Measurements from ENCODE around the gene RTN4.

RTN4 gene

DNA sequence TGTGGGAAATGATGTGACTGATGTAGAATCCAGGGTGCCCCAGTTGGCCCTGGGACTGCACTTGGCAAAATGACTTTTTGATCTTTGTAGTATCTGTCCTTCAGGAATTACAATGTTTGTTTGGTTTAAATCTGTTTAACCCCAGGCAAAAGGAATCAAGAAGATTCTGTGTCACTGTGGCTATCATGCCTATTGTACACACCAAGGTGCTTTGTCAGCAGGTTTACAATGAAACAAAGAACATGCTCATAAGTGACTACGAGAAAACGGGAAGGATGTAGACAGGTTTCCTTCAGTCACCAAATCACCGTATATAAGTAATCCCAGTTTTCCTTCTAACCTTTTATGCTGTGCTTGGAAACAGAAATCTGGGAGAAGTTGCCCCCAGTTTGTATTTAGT is 109.5 kb downstream of the RTN4 start:
- no peaks in the 10 kb centered on the region for H3K79me2 ChIP-seq (ENCODE audit: low read length)
- no peak overlapping the region for H3K9ac ChIP-seq (ENCODE audit: low read length)
- no peaks in the 10 kb centered on the region for H3K27me3 ChIP-seq (ENCODE audit: low read depth, low read length)
- no peak for TF ChIP-seq CTCF (IDR thresholded peaks at IDR 0.05; ENCODE audit: low read depth, low read length)
- H3K27ac ChIP-seq (ENCODE audit: low read length) = no peak overlapping the region
- no peaks in the 10 kb centered on the region for H3K36me3 ChIP-seq (replicated peaks; ENCODE audit: low read depth, low read length)
- H3K4me3 ChIP-seq (ENCODE audit: low read length) = no peak overlapping the region
- H3K9me3 ChIP-seq (ENCODE audit: insufficient read depth, low read length) = no peaks in the 10 kb centered on the region
- no peak overlapping the region for H2AFZ ChIP-seq (ENCODE audit: low read depth, low read length)
- no peak overlapping the region for H3K4me2 ChIP-seq (ENCODE audit: low read length)
- H3K4me1 ChIP-seq (ENCODE audit: low read length) = no peaks in the 10 kb centered on the region
- no peaks in the 10 kb centered on the region for H4K20me1 ChIP-seq (ENCODE audit: insufficient read depth, low read length)

DNA sequence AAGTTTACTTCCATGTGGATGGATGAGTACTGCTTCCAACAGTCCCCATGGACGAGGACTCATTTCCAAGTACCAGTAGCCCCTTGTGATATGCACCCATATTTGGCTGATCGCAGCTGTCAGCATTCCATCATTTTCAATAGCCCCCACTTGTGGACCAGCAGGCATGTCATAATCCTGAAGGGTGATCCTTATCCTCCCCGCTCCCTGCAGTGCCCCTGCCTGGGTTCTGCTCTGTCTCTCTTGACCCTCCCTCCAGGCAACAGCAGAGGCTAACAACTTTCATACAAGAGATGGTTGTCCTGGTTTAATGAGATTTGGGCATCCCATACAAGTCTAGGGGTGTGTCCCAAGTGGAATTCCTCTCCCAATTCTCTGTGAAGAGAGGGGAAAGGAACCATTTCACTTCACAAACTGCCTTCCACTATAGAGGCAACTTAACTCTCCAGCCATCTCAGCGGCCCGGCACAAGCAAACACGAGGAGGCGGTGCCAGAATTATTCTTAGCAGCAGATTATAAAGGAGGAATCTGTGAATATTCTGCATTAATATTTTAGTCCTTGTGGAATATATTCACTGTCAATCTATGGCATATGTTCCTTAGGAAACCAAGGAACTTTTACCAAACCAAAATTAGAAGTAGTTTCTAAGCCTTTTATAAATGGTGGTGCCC is 110.7 kb downstream of the RTN4 start:
- Histone ChIP-seq H3K9ac (ENCODE audit: low read length) (no peak overlapping the region), H4K20me1 (ENCODE audit: insufficient read depth, low read length) (no peaks in the 10 kb centered on the region), H3K27me3 (ENCODE audit: low read depth, low read length) (no peaks in the 10 kb centered on the region), H3K79me2 (ENCODE audit: low read length) (no peaks in the 10 kb centered on the region), H3K36me3 (replicated peaks; ENCODE audit: low read depth, low read length) (no peaks in the 10 kb centered on the region), H3K9me3 (ENCODE audit: insufficient read depth, low read length) (no peaks in the 10 kb centered on the region), H3K27ac (ENCODE audit: low read length) (no peak overlapping the region), H3K4me3 (ENCODE audit: low read length) (no peak overlapping the region), H2AFZ (ENCODE audit: low read depth, low read length) (no peak overlapping the region), H3K4me2 (ENCODE audit: low read length) (no peak overlapping the region), H3K4me1 (ENCODE audit: low read length) (no peaks in the 10 kb centered on the region)
- TF ChIP-seq EZH2phosphoT487 (IDR thresholded peaks at IDR 0.05; ENCODE audit: low read depth) = no peak

DNA sequence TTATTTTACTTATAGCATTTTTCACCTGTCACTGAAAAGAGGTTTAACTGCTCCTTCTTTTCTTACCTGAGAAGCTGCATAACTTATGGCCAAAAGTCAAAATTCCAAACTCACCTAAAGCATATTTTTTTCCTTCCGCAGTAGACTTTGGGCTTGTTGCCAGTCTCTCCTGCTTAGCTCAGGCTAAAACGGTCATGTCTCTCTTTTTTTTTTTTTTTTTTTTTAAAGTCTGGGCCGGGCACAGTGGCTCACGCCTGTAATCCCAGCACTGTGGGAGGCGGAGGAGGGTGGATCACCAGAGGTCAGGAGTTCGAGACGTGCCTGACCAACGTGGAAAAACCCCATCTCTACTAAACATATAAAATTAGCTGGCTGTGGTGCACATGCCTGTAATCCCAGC is 113.5 kb downstream of the RTN4 start:
- Histone ChIP-seq H2AFZ (ENCODE audit: low read depth, low read length) (no peak overlapping the region), H3K9me3 (ENCODE audit: insufficient read depth, low read length) (no peaks in the 10 kb centered on the region), H3K9ac (ENCODE audit: low read length) (no peak overlapping the region), H3K4me2 (ENCODE audit: low read length) (no peak overlapping the region), H3K79me2 (ENCODE audit: low read length) (no peaks in the 10 kb centered on the region), H3K36me3 (replicated peaks; ENCODE audit: low read depth, low read length) (no peaks in the 10 kb centered on the region), H3K27ac (ENCODE audit: low read length) (no peak overlapping the region), H3K4me3 (ENCODE audit: low read length) (no peak overlapping the region), H3K27me3 (ENCODE audit: low read depth, low read length) (no peaks in the 10 kb centered on the region), H4K20me1 (ENCODE audit: insufficient read depth, low read length) (no peaks in the 10 kb centered on the region), H3K4me1 (ENCODE audit: low read length) (peaks cover 13% of the 10 kb centered on the region)
- TF ChIP-seq CTCF (IDR thresholded peaks at IDR 0.05; ENCODE audit: low read depth, low read length) = no peak
- no peak for TF ChIP-seq EZH2phosphoT487 (IDR thresholded peaks at IDR 0.05; ENCODE audit: low read depth)

GRCh38 chr2:54935389-54935788 is 114.9 kb downstream of the RTN4 start:
- Histone ChIP-seq H3K36me3 (replicated peaks; ENCODE audit: low read depth, low read length) (no peaks in the 10 kb centered on the region), H3K4me1 (ENCODE audit: low read length) (peaks cover 21% of the 10 kb centered on the region), H3K4me2 (ENCODE audit: low read length) (no peak overlapping the region), H4K20me1 (ENCODE audit: insufficient read depth, low read length) (no peaks in the 10 kb centered on the region), H3K9ac (ENCODE audit: low read length) (no peak overlapping the region), H3K27me3 (ENCODE audit: low read depth, low read length) (no peaks in the 10 kb centered on the region), H3K27ac (ENCODE audit: low read length) (no peak overlapping the region), H3K9me3 (ENCODE audit: insufficient read depth, low read length) (no peaks in the 10 kb centered on the region), H3K4me3 (ENCODE audit: low read length) (no peak overlapping the region), H3K79me2 (ENCODE audit: low read length) (no peaks in the 10 kb centered on the region), H2AFZ (ENCODE audit: low read depth, low read length) (no peak overlapping the region)
- TF ChIP-seq EZH2phosphoT487 (IDR thresholded peaks at IDR 0.05; ENCODE audit: low read depth) (no peak), CTCF (IDR thresholded peaks at IDR 0.05; ENCODE audit: low read depth, low read length) (no peak)

Measured in OCI-LY3 (cell line).